IPS-15b (cell line): Measurements from ENCODE around the gene TUBB8B.
"Not testable (repeated sequence)": the region's sequence is repeated elsewhere in the genome, so short reads cannot be mapped to it uniquely, and the experiment has no call there.

Experiments used
- H3K27me3 ChIP-seq: one replicate; pipeline ENCODE4 v1.6.1; 2013; ENCODE audit warnings: low read length; ENCODE audit not compliant: control insufficient read depth, insufficient read depth
- H3K36me3 ChIP-seq: one replicate; pipeline ENCODE4 v1.6.1; 2013; ENCODE audit warnings: low read length; ENCODE audit not compliant: control insufficient read depth, insufficient read depth
- H3K4me1 ChIP-seq: one replicate; pipeline ENCODE4 v1.6.1; 2013; ENCODE audit warnings: mild to moderate bottlenecking, low read length; ENCODE audit not compliant: control insufficient read depth, insufficient read depth
- H3K4me3 ChIP-seq: one replicate; pipeline ENCODE4 v1.5.1; 2013; ENCODE audit warnings: low read depth, low read length
- H3K9ac ChIP-seq: one replicate; pipeline ENCODE4 v1.6.1; 2013; ENCODE audit warnings: low read depth, mild to moderate bottlenecking, low read length
- H3K9me3 ChIP-seq: one replicate; pipeline ENCODE4 v1.6.1; 2013; ENCODE audit warnings: mild to moderate bottlenecking, low read length; ENCODE audit not compliant: control insufficient read depth, insufficient read depth

The TUBB8B gene

GRCh38 chr18:10624-11184 lies 38.7 kb downstream of the TUBB8B start:
- not testable (repeated sequence) for H3K27me3 ChIP-seq, H3K9ac ChIP-seq, H3K4me3 ChIP-seq, H3K9me3 ChIP-seq, H3K4me1 ChIP-seq, H3K36me3 ChIP-seq

GRCh38 chr18:9937-10336 lies 39.5 kb downstream of the TUBB8B start:
- H3K4me3 ChIP-seq, H3K36me3 ChIP-seq, H3K27me3 ChIP-seq, H3K4me1 ChIP-seq, H3K9ac ChIP-seq, H3K9me3 ChIP-seq: not testable (repeated sequence)
